Measurements from ENCODE around the gene KRTAP20-3. TPM values are rescaled to one million over a fixed set of nuclear protein-coding genes. Genes with fewer than 3 reads are reported as not detected.

KRTAP20-3 gene
- total RNA-seq, 4 donors from 2014 or later = not detected

- no peak for ATAC-seq
Observed at GRCh38 chr21:30623362-30623761, 19.3 kb upstream of the KRTAP20-3 start.

DNA sequence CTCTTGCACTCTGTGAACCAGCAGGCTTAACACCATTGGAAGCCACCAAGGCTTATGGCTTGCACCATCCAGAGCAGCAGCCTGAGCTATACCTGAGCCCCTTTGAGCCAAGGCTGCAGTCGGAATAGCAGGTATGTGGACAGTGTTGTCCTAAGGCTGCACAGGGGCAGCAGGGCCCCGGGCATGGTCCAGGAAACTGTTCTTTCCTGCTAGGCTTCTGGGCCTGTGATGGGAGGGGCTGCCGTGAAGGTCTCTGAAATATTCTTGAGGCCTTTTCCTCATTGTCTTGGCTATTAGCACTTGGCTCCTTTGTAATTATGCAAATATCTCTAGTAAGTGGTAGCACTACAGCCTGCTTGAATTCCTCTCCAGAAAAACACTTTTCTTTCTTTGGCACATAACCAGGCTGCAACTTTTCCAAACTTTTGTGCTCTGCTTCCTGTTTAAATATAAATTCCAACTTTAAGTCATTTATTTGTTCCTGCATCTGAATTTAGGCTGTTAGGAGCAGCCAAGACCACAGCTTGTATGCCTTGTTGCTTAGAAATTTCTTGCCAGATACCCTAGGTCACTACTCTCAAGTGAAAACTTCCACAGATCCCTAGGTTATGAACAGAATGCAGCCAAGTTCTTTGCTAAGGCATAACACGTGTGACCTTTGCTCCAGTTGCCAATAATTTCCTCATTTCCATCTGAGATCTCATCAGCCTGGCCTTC lies 17.1 kb upstream of the KRTAP20-3 start:
- Histone ChIP-seq H3K27ac (no peak overlapping the region), H3K4me3 (no peak overlapping the region), H3K27me3 (no peaks in the 10 kb centered on the region), H3K9me3 (no peaks in the 10 kb centered on the region), H3K4me1 (no peaks in the 10 kb centered on the region), H3K36me3 (no peaks in the 10 kb centered on the region)
- TF ChIP-seq POLR2A (IDR thresholded peaks at IDR 0.05) = no peak
- TF ChIP-seq POLR2AphosphoS5 (IDR thresholded peaks at IDR 0.05) = no peak
- TF ChIP-seq, protein P1, sequence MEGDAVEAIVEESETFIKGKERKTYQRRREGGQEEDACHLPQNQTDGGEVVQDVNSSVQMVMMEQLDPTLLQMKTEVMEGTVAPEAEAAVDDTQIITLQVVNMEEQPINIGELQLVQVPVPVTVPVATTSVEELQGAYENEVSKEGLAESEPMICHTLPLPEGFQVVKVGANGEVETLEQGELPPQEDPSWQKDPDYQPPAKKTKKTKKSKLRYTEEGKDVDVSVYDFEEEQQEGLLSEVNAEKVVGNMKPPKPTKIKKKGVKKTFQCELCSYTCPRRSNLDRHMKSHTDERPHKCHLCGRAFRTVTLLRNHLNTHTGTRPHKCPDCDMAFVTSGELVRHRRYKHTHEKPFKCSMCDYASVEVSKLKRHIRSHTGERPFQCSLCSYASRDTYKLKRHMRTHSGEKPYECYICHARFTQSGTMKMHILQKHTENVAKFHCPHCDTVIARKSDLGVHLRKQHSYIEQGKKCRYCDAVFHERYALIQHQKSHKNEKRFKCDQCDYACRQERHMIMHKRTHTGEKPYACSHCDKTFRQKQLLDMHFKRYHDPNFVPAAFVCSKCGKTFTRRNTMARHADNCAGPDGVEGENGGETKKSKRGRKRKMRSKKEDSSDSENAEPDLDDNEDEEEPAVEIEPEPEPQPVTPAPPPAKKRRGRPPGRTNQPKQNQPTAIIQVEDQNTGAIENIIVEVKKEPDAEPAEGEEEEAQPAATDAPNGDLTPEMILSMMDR (IDR thresholded peaks at IDR 0.05) = no peak
- no peak for TF ChIP-seq EP300 (IDR thresholded peaks at IDR 0.05)
- 52 to 64% methylated on average over 2 of the region's 4 CpGs for WGBS, 2 donors (ENCODE audit: low coverage in 1 of 2)
- no peak for ATAC-seq

More at GRCh38 chr21:30623362-30623761, 19.3 kb upstream of the KRTAP20-3 start:
- H3K27ac ChIP-seq = no peak overlapping the region
- H3K9me3 ChIP-seq = no peaks in the 10 kb centered on the region
- 71 to 93% methylated on average over 1 to 2 of the region's 3 CpGs for WGBS, 2 donors (ENCODE audit: low coverage in 1 of 2)
- H3K4me3 ChIP-seq = no peak overlapping the region
- H3K4me1 ChIP-seq = no peaks in the 10 kb centered on the region
- no peak for TF ChIP-seq POLR2A (IDR thresholded peaks at IDR 0.05)
- no peaks in the 10 kb centered on the region for H3K27me3 ChIP-seq
- no peaks in the 10 kb centered on the region for H3K36me3 ChIP-seq

DNA sequence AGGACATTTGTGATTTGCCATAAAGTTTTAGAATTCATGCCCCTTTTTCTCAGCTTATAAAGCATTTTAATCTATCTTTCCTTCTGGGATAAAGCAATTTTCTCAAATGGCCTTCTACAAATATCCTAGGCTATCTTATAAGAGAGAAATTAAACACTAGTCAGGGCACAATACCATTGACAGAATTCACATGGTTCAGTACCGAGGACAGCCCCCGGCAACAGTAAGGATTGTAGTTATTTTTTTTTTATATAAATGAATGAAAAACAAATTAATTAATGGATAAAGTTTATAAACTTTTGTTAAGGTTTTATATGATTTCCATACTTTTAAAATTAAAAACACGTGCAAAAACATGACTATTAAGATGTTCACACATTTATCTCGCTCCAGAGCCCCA lies 14.6 kb upstream of the KRTAP20-3 start:
- Histone ChIP-seq H3K9me3 (no peaks in the 10 kb centered on the region), H3K27me3 (no peaks in the 10 kb centered on the region), H3K27ac (no peak overlapping the region), H3K36me3 (no peaks in the 10 kb centered on the region), H3K4me3 (no peak overlapping the region), H3K4me1 (no peaks in the 10 kb centered on the region)
- TF ChIP-seq POLR2AphosphoS5 (IDR thresholded peaks at IDR 0.05) (no peak), EP300 (IDR thresholded peaks at IDR 0.05) (no peak), POLR2A (IDR thresholded peaks at IDR 0.05) (no peak)
- TF ChIP-seq, protein P1 (IDR thresholded peaks at IDR 0.05) = no peak
- no peak for ATAC-seq
- 71 to 75% methylated on average over 3 to 4 of the region's 4 CpGs for WGBS, 2 donors (ENCODE audit: low coverage in 1 of 2)

- TF ChIP-seq EP300 (IDR thresholded peaks at IDR 0.05) (no peak), POLR2AphosphoS5 (IDR thresholded peaks at IDR 0.05) (no peak), POLR2A (IDR thresholded peaks at IDR 0.05) (no peak)
- TF ChIP-seq, protein P1 (IDR thresholded peaks at IDR 0.05) = no peak
- Histone ChIP-seq H3K27ac (no peak overlapping the region), H3K4me1 (no peaks in the 10 kb centered on the region), H3K9me3 (no peaks in the 10 kb centered on the region), H3K36me3 (no peaks in the 10 kb centered on the region), H3K27me3 (no peaks in the 10 kb centered on the region), H3K4me3 (no peak overlapping the region)
- no peak for ATAC-seq
- 27 to 50% methylated on average over 1 of the region's 1 CpG for WGBS, 2 donors (ENCODE audit: low coverage in 1 of 2)
Observed at GRCh38 chr21:30629200-30629599, 13.5 kb upstream of the KRTAP20-3 start.

DNA sequence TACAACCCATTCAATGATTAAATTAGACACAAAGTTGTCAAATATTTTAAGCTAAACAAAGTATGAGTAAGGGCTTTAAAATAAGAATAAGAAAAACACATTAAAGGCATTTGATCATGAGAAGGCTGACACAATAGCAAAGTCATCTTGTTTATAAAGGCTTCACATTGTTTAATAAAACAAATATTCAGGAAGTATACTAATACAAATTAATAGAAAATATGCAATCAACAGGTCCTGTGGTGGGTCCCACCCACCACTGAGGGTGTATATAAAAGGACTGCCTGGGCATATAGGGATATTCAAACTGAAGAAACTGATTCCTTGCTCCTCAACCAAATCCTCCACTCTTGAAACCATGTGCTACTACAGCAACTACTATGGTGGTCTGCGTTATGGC lies 7.8 kb upstream of the KRTAP20-3 start, which contains the start of gene KRTAP20-2:
TSS of gene KRTAP20-2 (plus strand) at position 301 of the 400 bp plus-strand sequence. CDS start at position 359, 58 bp downstream.
- Histone ChIP-seq H3K4me1 (no peaks in the 10 kb centered on the region), H3K27me3 (no peaks in the 10 kb centered on the region), H3K36me3 (no peaks in the 10 kb centered on the region), H3K4me3 (no peak within 1 kb of the TSS), H3K27ac (no peak within 1 kb of the TSS), H3K9me3 (no peaks in the 10 kb centered on the region)
- TF ChIP-seq, protein P1 (IDR thresholded peaks at IDR 0.05) = no peak
- TF ChIP-seq POLR2AphosphoS5 (IDR thresholded peaks at IDR 0.05) (no peak), POLR2A (IDR thresholded peaks at IDR 0.05) (no peak), EP300 (IDR thresholded peaks at IDR 0.05) (no peak)
- 83 to 100% methylated on average over 1 of the region's 1 CpG for WGBS, 2 donors (ENCODE audit: low coverage in 1 of 2)
- no peak for ATAC-seq
